Measurements from ENCODE around the gene ACKR4. TPM values are rescaled to one million over a fixed set of nuclear protein-coding genes. Genes with fewer than 3 reads are reported as not detected.
A peak's percentile ranks its signal among the peaks of the same experiment; 100 is the strongest.

Gene ACKR4
- total RNA-seq, 1 experiment from 2014 or later = not detected

DNA sequence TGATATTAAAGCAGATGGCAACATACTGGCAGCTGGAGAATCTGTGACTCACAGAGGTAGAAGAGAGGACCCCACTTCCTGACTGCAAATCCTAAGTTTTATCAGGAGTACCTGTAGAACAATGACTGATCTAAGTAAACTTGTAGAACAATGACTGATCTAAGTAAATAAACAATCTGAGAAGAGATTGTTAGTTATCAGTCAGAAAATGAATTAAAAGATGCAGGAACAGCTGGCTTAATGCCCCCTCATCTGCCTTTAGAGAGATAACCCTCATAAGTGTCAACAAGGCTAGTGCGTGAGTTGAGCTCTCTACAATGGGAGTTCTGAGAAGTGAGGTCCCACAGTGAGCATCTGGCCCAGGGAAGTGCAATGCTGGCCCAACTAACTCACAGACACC is 48.0 kb downstream of the ACKR4 start:
- no peaks in the 10 kb centered on the region for H3K36me3 ChIP-seq (ENCODE audit: low read depth)
- POLR2A ChIA-PET (ENCODE audit: unreplicated experiment) = no interaction called here
- CTCF ChIA-PET = interaction anchor here (0.6 kb wide), 1 partner anchor 130 kb away, joined by 6 read pairs; no protein-coding TSS in a partner anchor

DNA sequence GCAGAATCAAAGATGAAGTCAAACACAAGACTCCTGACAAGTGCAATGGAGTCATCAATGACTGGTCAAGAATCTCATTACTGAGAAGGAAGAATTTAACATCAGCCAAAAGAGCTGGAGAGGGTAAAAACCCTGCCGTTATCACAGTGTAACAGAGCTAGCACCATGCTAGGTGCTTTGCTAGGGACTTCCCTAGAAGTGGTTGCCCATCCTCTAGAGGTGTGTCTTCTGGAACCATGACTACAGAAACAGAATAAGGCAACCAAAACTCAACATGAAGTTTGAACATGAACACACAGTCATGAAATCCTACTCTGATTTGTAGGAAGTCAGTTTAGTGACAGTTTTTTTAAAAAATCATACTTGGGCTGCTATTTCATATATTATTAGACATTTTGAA is 53.1 kb downstream of the ACKR4 start:
- no peaks in the 10 kb centered on the region for H3F3A ChIP-seq (ENCODE audit: insufficient read depth, low read depth)

More for the DNA sequence above, 48.0 kb downstream of the ACKR4 start:
- H3K27ac ChIP-seq = no peak overlapping the region
- no peaks in the 10 kb centered on the region for H3K79me2 ChIP-seq (ENCODE audit: low read depth)
- no peaks in the 10 kb centered on the region for H3K9me2 ChIP-seq (ENCODE audit: insufficient read depth)
- H3K4me1 ChIP-seq (replicated peaks; ENCODE audit: insufficient read depth) = no peaks in the 10 kb centered on the region
- no peak overlapping the region for H3K4me2 ChIP-seq
- no peaks in the 10 kb centered on the region for H4K20me1 ChIP-seq (ENCODE audit: insufficient read depth)
- no peak overlapping the region for H3K4me3 ChIP-seq
- no peaks in the 10 kb centered on the region for H3F3A ChIP-seq (ENCODE audit: insufficient read depth, low read depth)
- H3K9me3 ChIP-seq (ENCODE audit: insufficient read depth, low read depth) = no peaks in the 10 kb centered on the region; the same call in 1 of the 2 replicates
- intact Hi-C loops (cut with micrococcal nuclease; ENCODE audit: unreplicated experiment) = loop anchor here (10.0 kb wide), 1 partner anchor 390 kb away; no protein-coding TSS in a partner anchor
- no peak overlapping the region for H2AFZ ChIP-seq
- H3K27me3 ChIP-seq (ENCODE audit: insufficient read depth, low read depth) = no peaks in the 10 kb centered on the region
- BruUV-seq (replicated peaks) = no TSS peak
- peak in 1 of 2 experiments; percentile 15 for DNase-seq
- TF ChIP-seq, protein P1, sequence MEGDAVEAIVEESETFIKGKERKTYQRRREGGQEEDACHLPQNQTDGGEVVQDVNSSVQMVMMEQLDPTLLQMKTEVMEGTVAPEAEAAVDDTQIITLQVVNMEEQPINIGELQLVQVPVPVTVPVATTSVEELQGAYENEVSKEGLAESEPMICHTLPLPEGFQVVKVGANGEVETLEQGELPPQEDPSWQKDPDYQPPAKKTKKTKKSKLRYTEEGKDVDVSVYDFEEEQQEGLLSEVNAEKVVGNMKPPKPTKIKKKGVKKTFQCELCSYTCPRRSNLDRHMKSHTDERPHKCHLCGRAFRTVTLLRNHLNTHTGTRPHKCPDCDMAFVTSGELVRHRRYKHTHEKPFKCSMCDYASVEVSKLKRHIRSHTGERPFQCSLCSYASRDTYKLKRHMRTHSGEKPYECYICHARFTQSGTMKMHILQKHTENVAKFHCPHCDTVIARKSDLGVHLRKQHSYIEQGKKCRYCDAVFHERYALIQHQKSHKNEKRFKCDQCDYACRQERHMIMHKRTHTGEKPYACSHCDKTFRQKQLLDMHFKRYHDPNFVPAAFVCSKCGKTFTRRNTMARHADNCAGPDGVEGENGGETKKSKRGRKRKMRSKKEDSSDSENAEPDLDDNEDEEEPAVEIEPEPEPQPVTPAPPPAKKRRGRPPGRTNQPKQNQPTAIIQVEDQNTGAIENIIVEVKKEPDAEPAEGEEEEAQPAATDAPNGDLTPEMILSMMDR (conservative IDR thresholded peaks at IDR 0.05) = no peak
- TF ChIP-seq EZH2 (IDR thresholded peaks at IDR 0.05; ENCODE audit: low read depth) = no peak

More for the DNA sequence above, 53.1 kb downstream of the ACKR4 start:
- H3K9me3 ChIP-seq (ENCODE audit: insufficient read depth, low read depth) = no peaks in the 10 kb centered on the region; the same call in 1 of the 2 replicates
- no TSS peak for BruUV-seq (replicated peaks)
- H3K9me2 ChIP-seq (ENCODE audit: insufficient read depth) = no peaks in the 10 kb centered on the region
- intact Hi-C loops (cut with micrococcal nuclease; ENCODE audit: unreplicated experiment) = no loop called here
- peaks cover 2% of the 10 kb centered on the region; the same call in 1 of the 2 replicates for H4K20me1 ChIP-seq (ENCODE audit: insufficient read depth)
- H3K36me3 ChIP-seq (ENCODE audit: low read depth) = no peaks in the 10 kb centered on the region
- DNase-seq = no peak
- ChIA-PET CTCF (no interaction called here), POLR2A (ENCODE audit: unreplicated experiment) (no interaction called here)
- H3K27me3 ChIP-seq (ENCODE audit: insufficient read depth, low read depth) = no peaks in the 10 kb centered on the region
- no peak overlapping the region for H3K27ac ChIP-seq
- H3K4me2 ChIP-seq = no peak overlapping the region
- no peaks in the 10 kb centered on the region for H3K79me2 ChIP-seq (ENCODE audit: low read depth)
- H2AFZ ChIP-seq = no peak overlapping the region
- TF ChIP-seq, protein P1 (conservative IDR thresholded peaks at IDR 0.05) = no peak
- no peak for TF ChIP-seq EZH2 (IDR thresholded peaks at IDR 0.05; ENCODE audit: low read depth)
- 0 out of 2 replicates have a peak, but pooled peaks cover 9% of the 10 kb centered on the region for H3K4me1 ChIP-seq (replicated peaks; ENCODE audit: insufficient read depth)
- H3K4me3 ChIP-seq = no peak overlapping the region

Other genes starting within 250 kb of the ACKR4 start
- gene DNAJC13, start 179.8 kb upstream of the ACKR4 start, total RNA-seq (2021) = 44.6 and 56.6 TPM in 2 replicates
- gene ACAD11, start 62.5 kb downstream of the ACKR4 start, total RNA-seq (2021) = 13.2 and 18.5 TPM in 2 replicates
- 41.6 and 52.9 TPM in 2 replicates for gene UBA5, start 63.1 kb downstream of the ACKR4 start, total RNA-seq (2021)
- 23.4 and 26.5 TPM in 2 replicates for gene NPHP3, start 125.1 kb downstream of the ACKR4 start, total RNA-seq (2021)

All from PC-9 (cell line).